Keratinocyte (primary cell): ENCODE measurements around the gene GCSAM.

Source experiments
- CTCF ChIP-seq, 3 experiments: IDR thresholded peaks in 1 of 3; conservative IDR thresholded peaks in 1 of 3; optimal IDR thresholded peaks in 1 of 3; 2 replicates in 2 of 3; 3 replicates in 1 of 3; pipeline versions ENCODE3 to v1.5.1; 2011; ENCODE audit warnings: low read length in 3 of 3, mild to moderate bottlenecking in 3 of 3, moderate library complexity in 2 of 3, control low read depth in 1 of 3, inconsistent platforms in 1 of 3; ENCODE audit not compliant: insufficient read depth in 2 of 3; ENCODE audit errors: extremely low read depth in 1 of 3
- EZH2 ChIP-seq: IDR thresholded peaks from one replicate; pipeline ENCODE4 v1.6.1; 2012; ENCODE audit warnings: inconsistent platforms, mild to moderate bottlenecking, low read length, moderate library complexity

GRCh38 chr3:112083239-112083638 lies 49.8 kb downstream of the GCSAM start:
- no peak for TF ChIP-seq CTCF (optimal IDR thresholded peaks at IDR 0.05 in 1 of 3, IDR thresholded peaks at IDR 0.05 in 1 of 3, conservative IDR thresholded peaks at IDR 0.05 in 1 of 3; ENCODE audit: extremely low read depth in 1 of 3, insufficient read depth in 2 of 3, low read length in 3 of 3)
- no peak for TF ChIP-seq EZH2
